Gastroesophageal sphincter (tissue), 3 donors: Measurements from ENCODE around the gene RNF144A.

ENCODE experiments used
- CTCF ChIP-seq, 4 experiments: fragments of 200-600 bp in 2 of 4; fragments of 450-650 bp in 2 of 4; sonication (generic) in 1 of 4; IDR thresholded peaks; one replicate each; pipeline ENCODE4 v1.5.1; 2017 to 2019; ENCODE audit warnings: antibody characterized with exemption in 4 of 4, mild to moderate bottlenecking in 2 of 4, moderate library complexity in 2 of 4
- POLR2A ChIP-seq, 2 donors: fragments of 450-650 bp; IDR thresholded peaks; one replicate each; pipeline ENCODE4 v1.6.1; 2017; ENCODE audit warnings: antibody characterized with exemption in 2 of 2, mild to moderate bottlenecking in 2 of 2, moderate library complexity in 1 of 2

DNA sequence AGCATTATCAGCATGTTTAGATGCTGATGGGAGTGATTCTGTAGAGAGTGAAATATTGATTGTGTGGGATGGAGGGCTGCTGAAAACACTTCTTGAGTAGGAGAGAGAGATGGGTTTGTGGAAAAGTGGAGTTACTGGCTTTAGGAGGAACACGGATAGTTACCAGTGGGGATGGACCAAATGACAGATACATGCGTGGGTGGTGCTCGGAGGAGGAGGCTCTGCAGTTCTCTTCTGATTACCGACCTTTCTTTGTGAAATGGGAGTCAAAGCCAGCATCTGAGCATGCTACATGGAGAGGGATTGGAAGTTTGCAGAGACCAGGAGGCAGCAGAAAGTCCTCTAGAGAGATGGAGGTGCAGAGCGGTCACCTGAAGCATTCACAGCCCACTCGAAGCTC lies 26.3 kb downstream of the RNF144A start:
- no peak for TF ChIP-seq CTCF (IDR thresholded peaks at IDR 0.05)
- TF ChIP-seq POLR2A (IDR thresholded peaks at IDR 0.05): no peak
